H1 (cell line): ENCODE data around the gene SPOP.

Experiments used
- ATF3 ChIP-seq: IDR thresholded peaks from 2 replicates; pipeline ENCODE4 v1.6.1; 2011; ENCODE audit warnings: low read depth, mild to moderate bottlenecking, low read length; ENCODE audit not compliant: insufficient read depth
- CHD1 ChIP-seq: IDR thresholded peaks from 2 replicates; pipeline ENCODE4 v1.6.1; 2012; ENCODE audit warnings: low read depth, low read length, improper control_type of control experiment
- CHD2 ChIP-seq: IDR thresholded peaks from 2 replicates; pipeline ENCODE4 v1.6.1; 2012; ENCODE audit warnings: low read length, improper control_type of control experiment
- CREB1 ChIP-seq: IDR thresholded peaks from 2 replicates; pipeline ENCODE4 v1.6.1; 2012; ENCODE audit warnings: inconsistent platforms
- CTCF ChIP-seq, 3 experiments: IDR thresholded peaks; 1 replicate in 2 of 3; 2 replicates in 1 of 3; pipeline versions ENCODE4 v1.5.1 to v1.6.1; 2011; ENCODE audit warnings: low read length in 3 of 3, mild to moderate bottlenecking in 3 of 3, inconsistent platforms in 2 of 3, low read depth in 1 of 3, moderate library complexity in 1 of 3; ENCODE audit not compliant: insufficient read depth in 1 of 3; ENCODE audit errors: control extremely low read depth in 1 of 3
- EZH2 ChIP-seq: fragments of 200-600 bp; sonication (generic); IDR thresholded peaks from 2 replicates; pipeline ENCODE4 v1.7.1; 2012; ENCODE audit warnings: low read depth, mild to moderate bottlenecking, moderate library complexity, low read length, inconsistent platforms; ENCODE audit not compliant: severe bottlenecking
- FOSL1 ChIP-seq: IDR thresholded peaks from 2 replicates; pipeline ENCODE4 v1.6.1; 2011; ENCODE audit warnings: mild to moderate bottlenecking, low read depth, low read length, moderate library complexity; ENCODE audit not compliant: insufficient read depth
- GABPA ChIP-seq: IDR thresholded peaks from 2 replicates; pipeline ENCODE4 v1.6.1; 2011; ENCODE audit warnings: mild to moderate bottlenecking, low read length, moderate library complexity, borderline replicate concordance; ENCODE audit not compliant: insufficient read depth
- HDAC2 ChIP-seq, 2 experiments: fragments of 300-600 bp in 1 of 2; sonication (generic) in 1 of 2; IDR thresholded peaks; 2 replicates each; pipeline ENCODE4 v1.6.1; 2011 to 2012; ENCODE audit warnings: low read depth in 2 of 2, low read length in 2 of 2, mild to moderate bottlenecking in 2 of 2, moderate library complexity in 2 of 2, borderline replicate concordance in 1 of 2, inconsistent platforms in 1 of 2
- POLR2A ChIP-seq, 2 experiments: IDR thresholded peaks; 1 replicate in 1 of 2; 2 replicates in 1 of 2; pipeline ENCODE4 v1.6.1; 2011; ENCODE audit warnings: low read depth in 2 of 2, low read length in 2 of 2, mild to moderate bottlenecking in 2 of 2; ENCODE audit errors: control extremely low read depth in 1 of 2
- YY1 ChIP-seq: IDR thresholded peaks from 2 replicates; pipeline ENCODE4 v1.6.1; 2011; ENCODE audit warnings: low read depth, mild to moderate bottlenecking, low read length

GRCh38 chr17:49656247-49656646 lies 21.6 kb downstream of the SPOP start:
- TF ChIP-seq FOSL1: no peak
- no peak for TF ChIP-seq CTCF (IDR thresholded peaks at IDR 0.05; ENCODE audit: control extremely low read depth in 1 of 3, insufficient read depth in 1 of 3, low read depth in 1 of 3, low read length in 3 of 3)
- TF ChIP-seq ATF3: no peak
- no peak for TF ChIP-seq GABPA
- no peak for TF ChIP-seq CHD1
- TF ChIP-seq EZH2: no peak
- no peak for TF ChIP-seq CHD2
- TF ChIP-seq CREB1: no peak
- TF ChIP-seq POLR2A (IDR thresholded peaks at IDR 0.05; ENCODE audit: control extremely low read depth in 1 of 2, low read depth in 2 of 2, low read length in 2 of 2): no peak
- no peak for TF ChIP-seq YY1
- TF ChIP-seq HDAC2 (IDR thresholded peaks at IDR 0.05; ENCODE audit: borderline replicate concordance in 1 of 2, low read depth in 2 of 2, low read length in 2 of 2): no peak
